Naive thymus-derived CD4-positive, alpha-beta T cell (primary cell): ENCODE results near the gene OAS3. TPM values are rescaled to one million over a fixed set of nuclear protein-coding genes. Genes with fewer than 3 reads are reported as not detected.

Experiments
- ATAC-seq: fragments of 150-1000 bp; cut with Tn5 transposase; 2 replicates; pipeline ENCODE4 v1.10.0; 2021; ENCODE audit warnings: mild to moderate bottlenecking, moderate library complexity
- CTCF ChIA-PET: fragments of 350-600 bp; sonication (Branson Sonifier 250); formaldehyde crosslinking; loops from one replicate; lab custom pipeline; 2021; ENCODE audit warnings: antibody characterized with exemption; lab: Charles Lee
- POLR2A ChIA-PET: fragments of 350-600 bp; sonication (Branson Sonifier 250); formaldehyde crosslinking; loops from one replicate; lab custom pipeline; 2021; ENCODE audit warnings: antibody characterized with exemption, inconsistent platforms; lab: Charles Lee
- DNase-seq, 9 donors: peaks; one replicate each; pipeline versions ENCODE4 v3.0.0 to v3.0.0-alpha.2; 2020 to 2022; ENCODE audit warnings: mixed read lengths in 1 of 9
- H3K27ac ChIP-seq: one replicate; pipeline ENCODE4 v1.7.0; 2013; ENCODE audit warnings: mild to moderate bottlenecking, low read depth, low read length, moderate library complexity
- H3K27me3 ChIP-seq, 2 donors: one replicate each; pipeline ENCODE4 v1.7.0; 2013; ENCODE audit warnings: low read length in 2 of 2, mild to moderate bottlenecking in 2 of 2, moderate library complexity in 2 of 2; ENCODE audit not compliant: control insufficient read depth in 2 of 2, insufficient read depth in 2 of 2
- H3K36me3 ChIP-seq, 3 experiments: 1 replicate in 2 of 3; 2 replicates in 1 of 3; pipeline ENCODE4 v1.7.0; 2013; ENCODE audit warnings: low read length in 3 of 3, mild to moderate bottlenecking in 3 of 3, moderate library complexity in 1 of 3; ENCODE audit not compliant: insufficient read depth in 3 of 3, control insufficient read depth in 2 of 3
- H3K4me1 ChIP-seq, 2 donors: one replicate each; pipeline ENCODE4 v1.7.0; 2013; ENCODE audit warnings: low read length in 2 of 2, mild to moderate bottlenecking in 2 of 2, moderate library complexity in 1 of 2; ENCODE audit not compliant: control insufficient read depth in 2 of 2, insufficient read depth in 2 of 2
- H3K4me3 ChIP-seq: 2 replicates; pipeline ENCODE4 v1.7.0; 2013; ENCODE audit warnings: mild to moderate bottlenecking, low read length
- H3K9me3 ChIP-seq, 3 experiments: 1 replicate in 2 of 3; 2 replicates in 1 of 3; pipeline ENCODE4 v1.7.0; 2013; ENCODE audit warnings: low read length in 3 of 3; ENCODE audit not compliant: control insufficient read depth in 2 of 3
- H3K27ac Mint-ChIP-seq, 9 donors: one replicate each; pipeline ENCODE4 v1.8.0; 2020 to 2022; ENCODE audit warnings: mixed read lengths in 9 of 9, mild to moderate bottlenecking in 8 of 9, moderate library complexity in 5 of 9, inconsistent platforms in 2 of 9
- H3K27me3 Mint-ChIP-seq, 5 donors: one replicate each; pipeline ENCODE4 v1.8.0; 2021 to 2022; ENCODE audit warnings: mixed read lengths in 5 of 5, mild to moderate bottlenecking in 1 of 5
- H3K36me3 Mint-ChIP-seq, 5 donors: one replicate each; pipeline ENCODE4 v1.8.0; 2020 to 2022; ENCODE audit warnings: mixed read lengths in 5 of 5, mild to moderate bottlenecking in 3 of 5, inconsistent platforms in 1 of 5
- H3K4me1 Mint-ChIP-seq, 7 donors: one replicate each; pipeline ENCODE4 v1.8.0; 2020 to 2022; ENCODE audit warnings: mixed read lengths in 7 of 7, mild to moderate bottlenecking in 3 of 7, inconsistent platforms in 1 of 7
- H3K4me3 Mint-ChIP-seq, 10 donors: one replicate each; pipeline ENCODE4 v1.8.0; 2020 to 2022; ENCODE audit warnings: mild to moderate bottlenecking in 10 of 10, mixed read lengths in 10 of 10, moderate library complexity in 6 of 10, inconsistent platforms in 2 of 10
- H3K9me3 Mint-ChIP-seq, 11 donors: one replicate each; pipeline ENCODE4 v1.8.0; 2020 to 2022; ENCODE audit warnings: mixed read lengths in 11 of 11, mild to moderate bottlenecking in 4 of 11, inconsistent platforms in 1 of 11, moderate library complexity in 1 of 11
- intact Hi-C, 2 donors: fragments of 100-400 bp; cut with micrococcal nuclease; formaldehyde crosslinking; loops; one replicate each; pipeline ENCODE4 v1.15.1; 2023
- polyA plus RNA-seq, 2 donors: library from polyadenylated mRNA; unstranded; fragments of 300-500 nt; fragmentation: Illumina TruSeq; gene quantifications; one replicate each; pipeline ENCODE4 v1.2.3, GENCODE V29; 2021
- total RNA-seq, 6 experiments: library from RNA in 5 of 6; stranded (reverse) in 5 of 6; gene quantifications; 1 replicate in 5 of 6; 2 replicates in 1 of 6; pipeline ENCODE4 v1.2.3 and lab custom pipeline; 2021 to 2026

OAS3 gene
- total and polyA plus RNA-seq, 7 experiments from 2014 or later = 14.8 to 264 (median 20.7) TPM

DNA sequence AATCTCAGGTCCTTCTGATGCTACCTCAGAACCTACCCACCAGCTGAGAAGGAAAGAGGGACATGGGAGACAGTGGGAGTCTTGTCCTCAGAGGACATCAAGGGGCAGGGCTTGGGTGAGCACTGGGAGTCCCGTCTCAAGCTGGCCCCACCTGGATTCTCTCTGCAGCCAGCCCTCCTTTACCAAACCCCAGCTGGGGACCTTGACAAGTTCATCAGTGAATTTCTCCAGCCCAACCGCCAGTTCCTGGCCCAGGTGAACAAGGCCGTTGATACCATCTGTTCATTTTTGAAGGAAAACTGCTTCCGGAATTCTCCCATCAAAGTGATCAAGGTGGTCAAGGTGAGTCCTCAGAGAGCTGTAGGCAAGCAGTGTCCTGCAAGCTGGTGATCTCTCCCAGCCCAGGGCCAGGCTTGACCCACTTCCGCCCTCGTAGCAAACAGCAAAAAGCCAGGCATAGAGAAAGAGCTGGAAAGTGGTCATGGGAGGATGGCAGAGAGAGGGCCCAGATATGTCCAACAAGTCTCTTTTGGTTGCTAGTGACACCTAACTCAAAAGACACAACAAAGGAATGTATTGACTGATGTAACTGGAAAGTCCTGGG lies 25.9 kb downstream of the OAS3 start:
- Mint-ChIP-seq H3K27ac (no peak overlapping the region), H3K36me3 (peaks cover 33 to 91% (median 63%) of the 10 kb centered on the region in 5 donors), H3K9me3 (peaks cover 0 to 7% (median 4%) of the 10 kb centered on the region in 11 donors), H3K4me1 (peaks cover 6 to 24% (median 13%) of the 10 kb centered on the region in 7 donors), H3K4me3 (no peak overlapping the region), H3K27me3 (no peaks in the 10 kb centered on the region)
- ATAC-seq (no peak), DNase-seq (no peak)
- no peaks in the 10 kb centered on the region for H3K4me1 ChIP-seq
- no peak overlapping the region for H3K27ac ChIP-seq
- no peaks in the 10 kb centered on the region for H3K9me3 ChIP-seq
- no peak overlapping the region for H3K4me3 ChIP-seq
- intact Hi-C loops = no loop called here
- ChIA-PET POLR2A (no interaction called here), CTCF (interaction anchor here (1.3 kb wide), 1 partner anchor 29 kb away, joined by 3 read pairs; no protein-coding TSS in a partner anchor)
- H3K36me3 ChIP-seq = peaks cover 8 to 90% (median 24%) of the 10 kb centered on the region in 3 experiments
- H3K27me3 ChIP-seq = no peaks in the 10 kb centered on the region

DNA sequence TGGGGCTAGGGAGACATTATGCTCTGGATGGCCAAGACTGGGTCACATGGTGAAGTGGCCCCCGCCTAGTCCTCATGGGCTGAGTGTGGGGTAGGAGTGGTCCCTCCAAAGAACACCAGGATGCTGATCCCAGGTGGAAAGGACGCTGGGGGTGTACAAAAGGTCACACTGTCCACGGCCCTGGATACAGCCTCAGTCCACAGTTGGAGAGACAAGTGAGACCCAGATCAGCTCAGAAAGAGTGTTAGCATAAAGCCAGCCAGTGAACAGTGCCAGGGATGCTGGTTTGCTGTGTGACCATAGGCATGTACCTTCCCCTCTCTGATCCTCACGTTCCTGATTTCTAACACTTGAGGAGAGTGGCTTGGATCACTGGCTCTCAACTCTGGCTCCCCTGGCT lies 26.6 kb downstream of the OAS3 start:
- Mint-ChIP-seq H3K4me3 (no peak overlapping the region), H3K27me3 (no peaks in the 10 kb centered on the region), H3K9me3 (peaks cover 0 to 3% (median 0%) of the 10 kb centered on the region in 11 donors), H3K36me3 (peaks cover 26 to 91% (median 56%) of the 10 kb centered on the region in 5 donors), H3K27ac (no peak overlapping the region), H3K4me1 (peaks cover under 1 to 17% (median 6%) of the 10 kb centered on the region in 7 donors)
- no peak overlapping the region for H3K4me3 ChIP-seq
- H3K27me3 ChIP-seq = no peaks in the 10 kb centered on the region
- ATAC-seq (no peak), DNase-seq (no peak)
- no peaks in the 10 kb centered on the region for H3K4me1 ChIP-seq
- no peaks in the 10 kb centered on the region for H3K9me3 ChIP-seq
- POLR2A ChIA-PET = no interaction called here
- H3K27ac ChIP-seq = no peak overlapping the region
- intact Hi-C loops = no loop called here
- CTCF ChIA-PET = no interaction called here
- peaks cover 8 to 93% (median 24%) of the 10 kb centered on the region in 3 experiments for H3K36me3 ChIP-seq

DNA sequence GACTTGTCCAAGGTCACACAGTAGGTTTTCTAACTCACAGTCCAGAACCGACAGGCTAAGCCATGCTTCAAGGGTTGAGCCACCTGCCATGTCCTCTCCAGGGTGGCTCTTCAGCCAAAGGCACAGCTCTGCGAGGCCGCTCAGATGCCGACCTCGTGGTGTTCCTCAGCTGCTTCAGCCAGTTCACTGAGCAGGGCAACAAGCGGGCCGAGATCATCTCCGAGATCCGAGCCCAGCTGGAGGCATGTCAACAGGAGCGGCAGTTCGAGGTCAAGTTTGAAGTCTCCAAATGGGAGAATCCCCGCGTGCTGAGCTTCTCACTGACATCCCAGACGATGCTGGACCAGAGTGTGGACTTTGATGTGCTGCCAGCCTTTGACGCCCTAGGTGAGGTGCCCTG lies 27.4 kb downstream of the OAS3 start:
- peaks cover 8 to 93% (median 24%) of the 10 kb centered on the region in 3 experiments for H3K36me3 ChIP-seq
- CTCF ChIA-PET = no interaction called here
- no peak overlapping the region for H3K4me3 ChIP-seq
- no peaks in the 10 kb centered on the region for H3K9me3 ChIP-seq
- DNase-seq (no peak), ATAC-seq (no peak)
- no peaks in the 10 kb centered on the region for H3K4me1 ChIP-seq
- Mint-ChIP-seq H3K4me1 (peaks cover 0 to 16% (median 4%) of the 10 kb centered on the region in 7 donors), H3K27ac (no peak overlapping the region), H3K27me3 (no peaks in the 10 kb centered on the region), H3K36me3 (peaks cover 26 to 91% (median 56%) of the 10 kb centered on the region in 5 donors), H3K9me3 (peaks cover 0 to 3% (median 0%) of the 10 kb centered on the region in 11 donors), H3K4me3 (no peak overlapping the region)
- POLR2A ChIA-PET = no interaction called here
- H3K27me3 ChIP-seq = no peaks in the 10 kb centered on the region
- no peak overlapping the region for H3K27ac ChIP-seq
- intact Hi-C loops = no loop called here

DNA sequence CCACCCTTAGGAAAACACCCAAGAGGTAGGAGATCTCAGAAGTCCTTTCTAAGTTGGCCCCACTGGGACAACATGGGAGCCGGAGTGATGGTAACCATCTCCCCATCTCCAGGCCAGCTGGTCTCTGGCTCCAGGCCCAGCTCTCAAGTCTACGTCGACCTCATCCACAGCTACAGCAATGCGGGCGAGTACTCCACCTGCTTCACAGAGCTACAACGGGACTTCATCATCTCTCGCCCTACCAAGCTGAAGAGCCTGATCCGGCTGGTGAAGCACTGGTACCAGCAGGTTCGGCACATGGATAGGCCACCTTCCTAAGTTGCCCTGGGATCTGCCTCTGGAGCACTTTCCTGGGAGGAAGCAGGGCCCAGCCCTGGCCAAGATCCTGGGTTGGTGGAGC lies 29.0 kb downstream of the OAS3 start:
- Histone ChIP-seq H3K27me3 (no peaks in the 10 kb centered on the region), H3K36me3 (peaks cover 4 to 76% (median 16%) of the 10 kb centered on the region in 3 experiments), H3K4me1 (no peaks in the 10 kb centered on the region), H3K9me3 (no peaks in the 10 kb centered on the region), H3K4me3 (no peak overlapping the region), H3K27ac (no peak overlapping the region)
- peaks cover 0 to 1% (median 0%) of the 10 kb centered on the region in 11 donors for H3K9me3 Mint-ChIP-seq
- H3K4me1 Mint-ChIP-seq = peaks cover 0 to 14% (median 0%) of the 10 kb centered on the region in 7 donors
- no peak overlapping the region for H3K27ac Mint-ChIP-seq
- peaks cover 14 to 79% (median 50%) of the 10 kb centered on the region in 5 donors for H3K36me3 Mint-ChIP-seq
- CTCF ChIA-PET = no interaction called here
- intact Hi-C loops = no loop called here
- POLR2A ChIA-PET = interaction anchor here (0.7 kb wide), 1 partner anchor 11 kb away, joined by 3 read pairs; the partner anchor contains the start of gene OAS2
- DNase-seq = no peak
- H3K27me3 Mint-ChIP-seq = no peaks in the 10 kb centered on the region
- no peak for ATAC-seq
- H3K4me3 Mint-ChIP-seq = no peak overlapping the region

DNA sequence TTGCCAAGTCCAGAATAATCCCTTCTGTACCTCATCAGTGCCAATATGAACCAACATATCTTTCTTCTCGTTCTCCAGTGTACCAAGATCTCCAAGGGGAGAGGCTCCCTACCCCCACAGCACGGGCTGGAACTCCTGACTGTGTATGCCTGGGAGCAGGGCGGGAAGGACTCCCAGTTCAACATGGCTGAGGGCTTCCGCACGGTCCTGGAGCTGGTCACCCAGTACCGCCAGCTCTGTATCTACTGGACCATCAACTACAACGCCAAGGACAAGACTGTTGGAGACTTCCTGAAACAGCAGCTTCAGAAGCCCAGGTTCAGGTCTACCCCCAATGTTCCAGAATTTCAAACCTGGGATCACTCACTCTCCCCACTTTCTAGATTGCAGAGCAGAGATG lies 29.6 kb downstream of the OAS3 start:
- H3K9me3 Mint-ChIP-seq = no peaks in the 10 kb centered on the region
- ATAC-seq (no peak), DNase-seq (no peak)
- H3K36me3 Mint-ChIP-seq = peaks cover 8 to 77% (median 44%) of the 10 kb centered on the region in 5 donors
- H3K27me3 ChIP-seq = no peaks in the 10 kb centered on the region
- CTCF ChIA-PET = no interaction called here
- no peak overlapping the region for H3K27ac ChIP-seq
- no peak overlapping the region for H3K4me3 ChIP-seq
- intact Hi-C loops = no loop called here
- no peaks in the 10 kb centered on the region for H3K9me3 ChIP-seq
- H3K4me1 Mint-ChIP-seq = peaks cover 0 to 14% (median 0%) of the 10 kb centered on the region in 7 donors
- H3K36me3 ChIP-seq = peaks cover 0 to 70% (median 16%) of the 10 kb centered on the region in 3 experiments
- H3K4me1 ChIP-seq = no peaks in the 10 kb centered on the region
- POLR2A ChIA-PET = interaction anchor here (0.7 kb wide), 1 partner anchor 11 kb away, joined by 3 read pairs; the partner anchor contains the start of gene OAS2
- no peaks in the 10 kb centered on the region for H3K27me3 Mint-ChIP-seq
- H3K27ac Mint-ChIP-seq = no peak overlapping the region
- no peak overlapping the region for H3K4me3 Mint-ChIP-seq

DNA sequence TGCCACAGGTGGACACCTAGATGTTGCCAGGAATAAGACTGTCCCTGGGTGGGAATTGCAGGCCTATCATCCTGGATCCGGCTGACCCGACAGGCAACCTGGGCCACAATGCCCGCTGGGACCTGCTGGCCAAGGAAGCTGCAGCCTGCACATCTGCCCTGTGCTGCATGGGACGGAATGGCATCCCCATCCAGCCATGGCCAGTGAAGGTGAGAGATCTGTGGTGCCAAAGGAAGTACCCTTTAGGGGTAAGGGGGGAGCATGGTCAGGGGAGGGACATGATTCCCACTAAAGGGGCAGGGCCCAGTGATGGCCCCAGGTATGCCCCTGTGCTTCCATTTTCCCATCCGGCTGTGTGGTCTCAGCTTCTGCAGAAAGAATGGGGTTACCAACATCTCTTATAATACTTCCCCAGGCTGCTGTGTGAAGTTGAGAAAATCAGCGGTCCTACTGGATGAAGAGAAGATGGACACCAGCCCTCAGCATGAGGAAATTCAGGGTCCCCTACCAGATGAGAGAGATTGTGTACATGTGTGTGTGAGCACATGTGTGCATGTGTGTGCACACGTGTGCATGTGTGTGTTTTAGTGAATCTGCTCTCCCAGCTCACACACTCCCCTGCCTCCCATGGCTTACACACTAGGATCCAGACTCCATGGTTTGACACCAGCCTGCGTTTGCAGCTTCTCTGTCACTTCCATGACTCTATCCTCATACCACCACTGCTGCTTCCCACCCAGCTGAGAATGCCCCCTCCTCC lies 31.5 kb downstream of the OAS3 start:
- Histone ChIP-seq H3K4me3 (no peak overlapping the region), H3K27ac (no peak overlapping the region), H3K9me3 (no peaks in the 10 kb centered on the region), H3K4me1 (no peaks in the 10 kb centered on the region), H3K27me3 (no peaks in the 10 kb centered on the region), H3K36me3 (peaks cover 0 to 52% (median 8%) of the 10 kb centered on the region in 3 experiments)
- no peaks in the 10 kb centered on the region for H3K27me3 Mint-ChIP-seq
- ATAC-seq = no peak
- no peak for DNase-seq
- peak overlapping the region in 2 of 9 donors; percentile 29 to 37 for H3K27ac Mint-ChIP-seq
- CTCF ChIA-PET = interaction anchor here (0.7 kb wide), 1 partner anchor 70 kb away, joined by 3 read pairs; no protein-coding TSS in a partner anchor
- intact Hi-C loops = no loop called here
- no peaks in the 10 kb centered on the region for H3K9me3 Mint-ChIP-seq
- POLR2A ChIA-PET = interaction anchor here (0.9 kb wide), 1 partner anchor 8 kb away, joined by 4 read pairs; the partner anchor contains the start of gene OAS2
- H3K4me1 Mint-ChIP-seq = peaks cover 0 to 21% (median 0%) of the 10 kb centered on the region in 7 donors
- no peak overlapping the region for H3K4me3 Mint-ChIP-seq
- H3K36me3 Mint-ChIP-seq = peaks cover 4 to 74% (median 39%) of the 10 kb centered on the region in 5 donors
